SK-N-SH treated with all-trans-retinoic acid at 6 μM for 48 hours (cell line): Measurements from ENCODE around the gene PEX1.

Experiments
- CREB5 ChIP-seq: fragments of 250-450 bp; sonication (Bioruptor Pico); IDR thresholded peaks from 2 replicates; pipeline ENCODE4 v1.5.1; 2020; ENCODE audit warnings: low read depth, mild to moderate bottlenecking, moderate library complexity
- ESRRG ChIP-seq: fragments of 250-450 bp; sonication (Bioruptor Pico); IDR thresholded peaks from 2 replicates; pipeline ENCODE4 v1.6.1; 2021; ENCODE audit warnings: mild to moderate bottlenecking
- GLIS3 ChIP-seq: fragments of 250-450 bp; sonication (Bioruptor Pico); IDR thresholded peaks from 2 replicates; pipeline ENCODE4 v1.5.0; 2020; ENCODE audit warnings: mild to moderate bottlenecking, moderate library complexity
- PATZ1 ChIP-seq: fragments of 250-450 bp; sonication (Bioruptor Pico); IDR thresholded peaks from 2 replicates; pipeline ENCODE4 v1.8.0; 2020; ENCODE audit warnings: mild to moderate bottlenecking, moderate library complexity, borderline replicate concordance
- ZFP3 ChIP-seq: fragments of 250-450 bp; sonication (Bioruptor Pico); IDR thresholded peaks from 2 replicates; pipeline ENCODE4 v1.5.0; 2020; ENCODE audit warnings: mild to moderate bottlenecking, moderate library complexity
- ZFP30 ChIP-seq: fragments of 450-650 bp; formaldehyde crosslinking; IDR thresholded peaks from 2 replicates; pipeline ENCODE4 v1.5.0; 2022; ENCODE audit warnings: mild to moderate bottlenecking, moderate library complexity
- ZNF565 ChIP-seq: fragments of 450-650 bp; formaldehyde crosslinking; conservative IDR thresholded peaks from 2 replicates; pipeline ENCODE4 v1.5.0; 2020; ENCODE audit warnings: low read depth, mild to moderate bottlenecking, moderate library complexity

- TF ChIP-seq PATZ1 (CRISPR knock-in tag) (no peak), ZFP3 (CRISPR knock-in tag) (no peak), ESRRG (CRISPR knock-in tag) (no peak), CREB5 (no peak), ZFP30 (CRISPR knock-in tag) (no peak), ZNF565 (CRISPR knock-in tag) (no peak), GLIS3 (CRISPR knock-in tag) (no peak)
Observed at GRCh38 chr7:92451645-92452044, 76.7 kb downstream of the PEX1 start.
